ENCODE results near the gene MORF4L2. TPM values are rescaled to one million over a fixed set of nuclear protein-coding genes. Genes with fewer than 3 reads are reported as not detected.

MORF4L2 gene
- total RNA-seq, 2 experiments from 2014 or later = 201 to 212 TPM

DNA sequence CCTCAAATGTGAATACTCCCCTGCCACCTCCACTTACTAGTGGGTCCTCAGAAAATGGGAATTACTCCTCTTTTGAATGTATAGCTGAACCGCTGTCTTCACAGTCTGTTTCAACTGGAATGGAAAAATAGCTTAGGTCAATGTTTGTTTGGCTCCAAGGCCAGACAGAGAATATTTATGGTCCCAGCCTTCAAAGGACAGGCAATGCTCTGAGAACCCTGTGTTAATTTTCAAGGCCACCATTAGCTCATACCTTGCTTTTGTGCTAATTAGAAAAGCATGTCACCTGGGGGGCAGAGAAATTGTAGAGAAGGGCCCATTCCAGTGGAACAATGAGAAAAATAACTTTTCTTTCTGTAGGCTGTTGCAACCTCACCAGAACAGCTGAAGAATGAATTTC lies 4.6 kb upstream of the MORF4L2 start:
- no peaks in the 10 kb centered on the region for H3K9me3 ChIP-seq (ENCODE audit: control insufficient read depth in 1 of 2, insufficient read depth in 1 of 2, low read length in 2 of 2)

DNA sequence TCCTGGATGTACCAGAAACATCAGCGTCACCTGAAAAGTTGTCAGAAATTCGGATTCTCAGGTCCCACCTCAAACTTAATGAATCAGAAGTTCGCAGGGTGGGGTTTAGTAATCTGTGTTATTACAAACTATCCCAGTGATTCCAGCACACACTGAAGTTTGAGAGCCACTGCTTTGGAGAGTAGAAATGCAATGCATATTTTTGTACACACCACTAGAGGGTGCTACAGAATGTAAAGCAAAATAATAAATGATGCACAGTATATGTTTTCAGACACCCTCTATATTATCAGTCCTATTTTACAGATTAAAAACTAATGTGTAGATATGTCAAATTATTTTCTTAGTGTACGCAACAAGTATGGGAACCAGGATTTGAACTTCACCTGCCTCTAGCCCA lies 2.4 kb upstream of the MORF4L2 start:
- no peak overlapping the region for H3K4me3 ChIP-seq (ENCODE audit: low read length)
- POLR2A ChIA-PET = no interaction called here

More for the DNA sequence above, 4.6 kb upstream of the MORF4L2 start:
- Mint-ChIP-seq H3K27me3 (no peaks in the 10 kb centered on the region), H3K36me3 (ENCODE audit: low read depth) (peaks cover 5% of the 10 kb centered on the region), H3K4me3 (no peak overlapping the region), H3K9me3 (no peaks in the 10 kb centered on the region), H3K4me1 (ENCODE audit: low read depth) (no peaks in the 10 kb centered on the region), H3K27ac (no peak overlapping the region)
- ATAC-seq (ENCODE audit: poor library complexity) = no peak
- Histone ChIP-seq H3K27ac (ENCODE audit: low read depth in 1 of 2, low read length in 2 of 2) (no peak overlapping the region), H3K27me3 (ENCODE audit: control insufficient read depth in 1 of 2, insufficient read depth in 2 of 2, low read length in 2 of 2) (no peaks in the 10 kb centered on the region), H3K4me3 (ENCODE audit: low read length) (no peak overlapping the region), H3K36me3 (ENCODE audit: insufficient read depth, low read length) (no peaks in the 10 kb centered on the region), H3K4me1 (ENCODE audit: insufficient read depth, low read length) (no peaks in the 10 kb centered on the region)
- POLR2A ChIA-PET = no interaction called here
- intact Hi-C loops (cut with DNase I, micrococcal nuclease) = loop anchor here in 1 of 2 experiments (5.0 to 10.0 kb wide), 3 partner anchors 126 to 476 kb away; partner anchors contain the start of gene BEX4
- no peak for DNase-seq
- CTCF ChIA-PET = no interaction called here
- TF ChIP-seq, protein P1, sequence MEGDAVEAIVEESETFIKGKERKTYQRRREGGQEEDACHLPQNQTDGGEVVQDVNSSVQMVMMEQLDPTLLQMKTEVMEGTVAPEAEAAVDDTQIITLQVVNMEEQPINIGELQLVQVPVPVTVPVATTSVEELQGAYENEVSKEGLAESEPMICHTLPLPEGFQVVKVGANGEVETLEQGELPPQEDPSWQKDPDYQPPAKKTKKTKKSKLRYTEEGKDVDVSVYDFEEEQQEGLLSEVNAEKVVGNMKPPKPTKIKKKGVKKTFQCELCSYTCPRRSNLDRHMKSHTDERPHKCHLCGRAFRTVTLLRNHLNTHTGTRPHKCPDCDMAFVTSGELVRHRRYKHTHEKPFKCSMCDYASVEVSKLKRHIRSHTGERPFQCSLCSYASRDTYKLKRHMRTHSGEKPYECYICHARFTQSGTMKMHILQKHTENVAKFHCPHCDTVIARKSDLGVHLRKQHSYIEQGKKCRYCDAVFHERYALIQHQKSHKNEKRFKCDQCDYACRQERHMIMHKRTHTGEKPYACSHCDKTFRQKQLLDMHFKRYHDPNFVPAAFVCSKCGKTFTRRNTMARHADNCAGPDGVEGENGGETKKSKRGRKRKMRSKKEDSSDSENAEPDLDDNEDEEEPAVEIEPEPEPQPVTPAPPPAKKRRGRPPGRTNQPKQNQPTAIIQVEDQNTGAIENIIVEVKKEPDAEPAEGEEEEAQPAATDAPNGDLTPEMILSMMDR (IDR thresholded peaks at IDR 0.05) = no peak

DNA sequence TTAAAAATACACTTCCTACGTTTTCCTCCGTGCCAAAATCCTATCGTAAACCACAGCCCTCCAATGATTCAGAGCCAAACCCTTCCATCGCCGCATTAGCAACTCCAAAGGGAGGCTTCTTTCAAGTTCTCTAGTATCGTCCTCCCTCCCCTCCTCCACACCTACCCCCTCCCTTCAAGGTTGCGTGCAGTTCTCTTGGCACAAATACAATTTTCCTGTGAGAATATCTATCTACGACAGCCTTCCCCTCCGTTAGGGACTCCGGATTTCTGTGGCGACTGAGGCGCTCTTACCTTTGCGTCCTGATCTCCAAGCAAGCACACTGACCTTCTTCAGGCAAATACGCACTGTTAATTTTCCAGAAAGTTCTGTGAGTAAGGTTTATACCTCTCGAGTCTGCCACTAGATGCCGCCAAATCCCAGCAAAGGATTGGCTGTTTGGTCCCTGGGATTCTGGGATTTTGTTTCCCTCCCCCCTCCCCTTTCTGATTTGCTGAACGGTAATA lies 1.2 kb upstream of the MORF4L2 start:
- H3K4me3 ChIP-seq (ENCODE audit: low read length) = peak overlapping the region; percentile 76
- H3K9me3 ChIP-seq (ENCODE audit: control insufficient read depth in 1 of 2, insufficient read depth in 1 of 2, low read length in 2 of 2) = no peaks in the 10 kb centered on the region
- TF ChIP-seq, protein P1 (IDR thresholded peaks at IDR 0.05) = peak; percentile 60
- CTCF ChIA-PET = no interaction called here
- H3K36me3 ChIP-seq (ENCODE audit: insufficient read depth, low read length) = peaks cover 18% of the 10 kb centered on the region
- Mint-ChIP-seq H3K9me3 (no peaks in the 10 kb centered on the region), H3K4me3 (no peak overlapping the region), H3K27me3 (no peaks in the 10 kb centered on the region), H3K27ac (no peak overlapping the region), H3K36me3 (ENCODE audit: low read depth) (peaks cover 25% of the 10 kb centered on the region), H3K4me1 (ENCODE audit: low read depth) (peaks cover 4% of the 10 kb centered on the region)
- POLR2A ChIA-PET = interaction anchor here (1.0 to 1.3 kb wide), 2 partner anchors 231 to 469 kb away, joined by 8 to 10 read pairs; partner anchors contain the start of gene SLC25A53
- peak overlapping the region; percentile 92 to 99 for H3K27ac ChIP-seq (ENCODE audit: low read depth in 1 of 2, low read length in 2 of 2)
- DNase-seq (peak; percentile 12 to 73 (median 33)), ATAC-seq (ENCODE audit: poor library complexity) (no peak)
- intact Hi-C loops (cut with DNase I, micrococcal nuclease) = loop anchor here (5.0 to 10.0 kb wide), 5 partner anchors 63 to 477 kb away; partner anchors contain the start of genes FAM199X (in 1 of the 2) and TCEAL1 (in 1 of the 2)
- H3K27me3 ChIP-seq (ENCODE audit: control insufficient read depth in 1 of 2, insufficient read depth in 2 of 2, low read length in 2 of 2) = no peaks in the 10 kb centered on the region
- H3K4me1 ChIP-seq (ENCODE audit: insufficient read depth, low read length) = no peaks in the 10 kb centered on the region

More for the DNA sequence above, 2.4 kb upstream of the MORF4L2 start:
- no peak overlapping the region for H3K4me3 Mint-ChIP-seq
- TF ChIP-seq, protein P1 (IDR thresholded peaks at IDR 0.05) = peak; percentile 72
- peaks cover 17% of the 10 kb centered on the region for H3K36me3 Mint-ChIP-seq (ENCODE audit: low read depth)
- no peak overlapping the region for H3K27ac ChIP-seq (ENCODE audit: low read depth in 1 of 2, low read length in 2 of 2)
- no peaks in the 10 kb centered on the region for H3K9me3 ChIP-seq (ENCODE audit: control insufficient read depth in 1 of 2, insufficient read depth in 1 of 2, low read length in 2 of 2)
- peaks cover 4% of the 10 kb centered on the region for H3K4me1 Mint-ChIP-seq (ENCODE audit: low read depth)
- ATAC-seq (ENCODE audit: poor library complexity) (no peak), DNase-seq (peak in 3 of 14 experiments; percentile 40 to 46 (median 44))
- no peaks in the 10 kb centered on the region for H3K9me3 Mint-ChIP-seq
- H3K27ac Mint-ChIP-seq = no peak overlapping the region
- intact Hi-C loops (cut with DNase I, micrococcal nuclease) = loop anchor here (5.0 to 10.0 kb wide), 5 partner anchors 64 to 476 kb away; partner anchors contain the start of genes FAM199X (in 1 of the 2) and TCEAL1 (in 1 of the 2)
- peaks cover 9% of the 10 kb centered on the region for H3K36me3 ChIP-seq (ENCODE audit: insufficient read depth, low read length)
- CTCF ChIA-PET = no interaction called here
- H3K4me1 ChIP-seq (ENCODE audit: insufficient read depth, low read length) = no peaks in the 10 kb centered on the region
- H3K27me3 ChIP-seq (ENCODE audit: control insufficient read depth in 1 of 2, insufficient read depth in 2 of 2, low read length in 2 of 2) = no peaks in the 10 kb centered on the region
- no peaks in the 10 kb centered on the region for H3K27me3 Mint-ChIP-seq

Measured in CD4-positive, alpha-beta T cell (primary cell).